ENCODE results near the gene MARCHF3.

MARCHF3 gene

DNA sequence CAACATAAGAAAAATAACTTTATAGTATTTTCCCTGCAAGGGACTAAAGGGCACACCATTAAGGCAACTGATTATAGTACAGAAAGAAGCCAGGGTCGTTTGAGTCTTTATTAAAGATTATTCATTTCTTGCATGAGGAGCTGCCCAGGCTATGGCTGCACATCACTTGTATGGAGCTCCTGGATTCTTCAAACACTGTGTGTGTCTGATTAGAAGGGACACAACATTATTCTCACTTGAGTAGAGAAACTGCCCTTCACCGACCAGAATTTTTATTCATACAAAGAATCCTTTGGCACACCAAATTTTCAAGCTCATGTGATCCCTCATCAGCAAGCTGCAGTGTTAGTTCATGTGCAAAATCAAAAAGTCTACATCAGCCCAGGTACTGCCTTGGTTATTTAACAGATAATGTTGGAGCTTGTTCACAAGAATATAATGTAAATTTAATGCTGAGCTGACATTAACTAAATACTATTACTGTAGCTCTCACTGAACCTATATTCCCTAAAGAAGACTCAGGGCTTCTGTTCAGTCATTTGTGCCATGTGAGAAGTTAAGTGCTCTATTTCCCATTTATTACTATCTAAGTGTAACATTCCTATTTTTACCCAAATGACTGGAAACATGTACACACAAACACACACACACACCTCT, 33.0 kb upstream of the MARCHF3 start:
- no peaks in the 10 kb centered on the region for H3K4me1 ChIP-seq
- no peaks in the 10 kb centered on the region for H3K36me3 ChIP-seq
- H3K27me3 ChIP-seq, result no peaks in the 10 kb centered on the region
- no peaks in the 10 kb centered on the region for H3K9me3 ChIP-seq
- TF ChIP-seq, protein P1, sequence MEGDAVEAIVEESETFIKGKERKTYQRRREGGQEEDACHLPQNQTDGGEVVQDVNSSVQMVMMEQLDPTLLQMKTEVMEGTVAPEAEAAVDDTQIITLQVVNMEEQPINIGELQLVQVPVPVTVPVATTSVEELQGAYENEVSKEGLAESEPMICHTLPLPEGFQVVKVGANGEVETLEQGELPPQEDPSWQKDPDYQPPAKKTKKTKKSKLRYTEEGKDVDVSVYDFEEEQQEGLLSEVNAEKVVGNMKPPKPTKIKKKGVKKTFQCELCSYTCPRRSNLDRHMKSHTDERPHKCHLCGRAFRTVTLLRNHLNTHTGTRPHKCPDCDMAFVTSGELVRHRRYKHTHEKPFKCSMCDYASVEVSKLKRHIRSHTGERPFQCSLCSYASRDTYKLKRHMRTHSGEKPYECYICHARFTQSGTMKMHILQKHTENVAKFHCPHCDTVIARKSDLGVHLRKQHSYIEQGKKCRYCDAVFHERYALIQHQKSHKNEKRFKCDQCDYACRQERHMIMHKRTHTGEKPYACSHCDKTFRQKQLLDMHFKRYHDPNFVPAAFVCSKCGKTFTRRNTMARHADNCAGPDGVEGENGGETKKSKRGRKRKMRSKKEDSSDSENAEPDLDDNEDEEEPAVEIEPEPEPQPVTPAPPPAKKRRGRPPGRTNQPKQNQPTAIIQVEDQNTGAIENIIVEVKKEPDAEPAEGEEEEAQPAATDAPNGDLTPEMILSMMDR (IDR thresholded peaks at IDR 0.05), result no peak
- no peak overlapping the region for H3K4me3 ChIP-seq
- no peak for DNase-seq
- intact Hi-C loops (cut with DNase I; ENCODE audit: low total_unique reads), result no loop called here
- H3K27ac ChIP-seq, result no peak overlapping the region

DNA sequence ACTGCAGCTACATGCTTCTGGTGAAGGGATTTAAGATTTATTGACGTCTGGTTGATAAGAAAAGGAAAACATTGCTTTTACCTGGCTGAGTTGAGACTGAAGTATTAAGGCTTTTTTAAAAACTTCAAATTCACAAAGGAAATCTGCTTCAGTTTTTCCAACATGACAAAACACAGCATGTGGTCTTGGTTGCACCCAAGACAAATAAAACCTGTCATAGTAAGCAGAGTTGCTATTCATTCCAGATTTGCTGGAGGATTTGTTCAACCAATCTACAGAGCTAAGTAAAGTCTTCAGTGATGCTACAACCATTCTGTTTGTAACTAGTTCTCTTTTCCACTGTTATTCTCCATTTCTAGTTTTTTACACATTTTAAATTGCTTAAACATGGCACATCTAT, 31.6 kb upstream of the MARCHF3 start:
- TF ChIP-seq, protein P1 (IDR thresholded peaks at IDR 0.05), result no peak
- Histone ChIP-seq H3K9me3 (no peaks in the 10 kb centered on the region), H3K4me1 (no peaks in the 10 kb centered on the region), H3K4me3 (no peak overlapping the region), H3K27me3 (no peaks in the 10 kb centered on the region), H3K36me3 (no peaks in the 10 kb centered on the region), H3K27ac (no peak overlapping the region)
- no peak for DNase-seq
- intact Hi-C loops (cut with DNase I; ENCODE audit: low total_unique reads), result no loop called here

DNA sequence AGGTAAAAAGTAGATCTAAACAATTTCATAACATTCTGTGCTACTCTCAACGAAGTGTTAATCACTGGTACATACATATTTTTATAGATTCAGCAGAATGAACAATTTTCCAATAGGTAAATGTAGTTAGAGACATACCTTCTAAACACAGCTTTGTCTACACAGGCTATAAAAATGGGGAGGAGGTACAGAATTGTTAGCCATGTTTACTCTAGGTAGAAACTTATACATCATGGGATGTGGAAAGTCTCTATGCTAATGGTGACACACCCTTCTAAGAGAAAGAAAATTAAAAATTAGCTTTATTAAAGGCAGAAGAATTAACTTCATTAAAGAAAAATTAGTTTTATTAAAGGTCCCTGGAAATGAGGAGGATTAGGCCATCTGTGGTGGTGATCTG, 31.2 kb upstream of the MARCHF3 start:
- intact Hi-C loops (cut with DNase I; ENCODE audit: low total_unique reads), result no loop called here
- no peak for DNase-seq
- TF ChIP-seq, protein P1 (IDR thresholded peaks at IDR 0.05), result no peak

DNA sequence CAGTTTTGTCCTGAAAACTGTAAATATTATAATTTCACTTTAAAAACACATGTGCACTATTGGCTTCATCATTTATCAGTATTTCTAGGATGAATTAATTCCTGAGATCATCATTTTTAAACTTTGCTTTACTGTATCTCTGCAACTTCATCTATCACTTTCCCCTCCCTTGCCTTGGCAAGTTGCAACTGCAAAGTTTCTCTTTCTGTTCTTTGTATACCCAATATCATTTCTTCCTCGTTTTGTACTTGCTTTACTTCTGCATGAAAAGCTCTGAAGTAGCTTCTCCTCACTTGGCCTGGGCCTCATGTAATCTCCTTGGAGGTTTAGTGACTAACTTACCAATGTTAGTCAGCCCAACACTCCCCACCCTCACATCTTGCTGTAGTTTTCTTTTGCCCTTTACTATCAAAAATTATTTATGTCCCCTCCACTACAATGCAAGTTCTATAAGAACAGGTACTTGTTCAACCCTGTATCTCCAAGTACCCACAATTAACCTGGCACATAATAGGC, 30.2 kb upstream of the MARCHF3 start:
- Histone ChIP-seq H3K9me3 (no peaks in the 10 kb centered on the region), H3K27ac (no peak overlapping the region), H3K4me1 (no peaks in the 10 kb centered on the region), H3K27me3 (no peaks in the 10 kb centered on the region), H3K36me3 (no peaks in the 10 kb centered on the region), H3K4me3 (no peak overlapping the region)
- TF ChIP-seq, protein P1 (IDR thresholded peaks at IDR 0.05), result no peak
- no peak for DNase-seq
- intact Hi-C loops (cut with DNase I; ENCODE audit: low total_unique reads), result no loop called here

More for the DNA sequence above, 31.2 kb upstream of the MARCHF3 start:
- no peak overlapping the region for H3K27ac ChIP-seq
- H3K36me3 ChIP-seq, result no peaks in the 10 kb centered on the region
- no peaks in the 10 kb centered on the region for H3K4me1 ChIP-seq
- no peak overlapping the region for H3K4me3 ChIP-seq
- no peaks in the 10 kb centered on the region for H3K9me3 ChIP-seq
- no peaks in the 10 kb centered on the region for H3K27me3 ChIP-seq

DNA sequence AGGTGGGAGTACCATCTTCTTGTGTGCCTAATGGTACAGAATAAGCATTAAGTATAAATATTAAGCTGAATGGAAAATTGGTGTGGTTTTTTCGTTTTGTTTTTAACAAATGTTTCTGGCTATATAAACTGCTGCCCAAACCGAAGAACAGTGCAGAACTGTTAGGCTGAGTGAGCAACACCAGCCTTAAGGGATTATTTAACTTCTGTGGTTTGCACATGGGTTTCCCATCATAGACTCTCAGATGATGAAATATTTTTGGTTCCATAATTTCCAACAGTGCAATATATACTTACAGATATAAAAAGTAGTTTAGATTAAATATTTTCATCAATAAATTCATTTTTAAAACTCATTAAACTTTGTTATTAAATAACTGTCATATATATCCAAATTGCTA, 26.5 kb upstream of the MARCHF3 start:
- no peaks in the 10 kb centered on the region for H3K27me3 ChIP-seq
- H3K4me3 ChIP-seq, result no peak overlapping the region
- intact Hi-C loops (cut with DNase I; ENCODE audit: low total_unique reads), result no loop called here
- H3K9me3 ChIP-seq, result no peaks in the 10 kb centered on the region
- TF ChIP-seq, protein P1 (IDR thresholded peaks at IDR 0.05), result no peak
- no peaks in the 10 kb centered on the region for H3K4me1 ChIP-seq
- no peak overlapping the region for H3K27ac ChIP-seq
- H3K36me3 ChIP-seq, result no peaks in the 10 kb centered on the region
- no peak for DNase-seq

All from tibial artery (tissue), 4 donors.